K562 (cell line): ENCODE measurements around the gene MAP2. TPM values are rescaled to one million over a fixed set of nuclear protein-coding genes. Genes with fewer than 3 reads are reported as not detected.

ENCODE experiments used
- ATAC-seq: fragments of 200-7000 bp; cut with Tn5 transposase; 3 replicates; pipeline ENCODE4 v1.9.1; 2020; ENCODE audit warnings: moderate library complexity
- BruUV-seq: library from RNA; stranded (reverse); fragments of 400-500 nt; replicated peaks from 2 replicates; lab custom pipeline; 2021; lab: Mats Ljungman, UMichigan
- CTCF ChIA-PET: fragments of 300-600 bp; formaldehyde crosslinking; extraction: SDS; loops from one replicate; lab custom pipeline; 2021; ENCODE audit warnings: low intra/inter-chr PET ratio; lab: Yijun Ruan, JAX
- POLR2A ChIA-PET: fragments of 300-600, 350-650 bp; sonication (Branson Sonifier 250); formaldehyde crosslinking; extraction: SDS; loops from one replicate; lab custom pipeline; 2021; ENCODE audit warnings: antibody characterized with exemption, inconsistent platforms; lab: Yijun Ruan, JAX
- DNase-seq, 4 experiments: peaks; one replicate each; pipeline versions ENCODE4 v3.0.0 to v3.0.0-alpha.2; 2011 to 2018; ENCODE audit warnings: low spot score in 3 of 4, mixed read lengths in 3 of 4; ENCODE audit errors: extremely low read depth in 1 of 4
- FAIRE-seq: peaks from 2 replicates; lab custom pipeline; 2011; peaks lifted over from hg19 to GRCh38; lab: Jason Lieb, UNC
- H2AFZ ChIP-seq: 2 replicates; pipeline ENCODE4 v1.6.0; 2011; ENCODE audit warnings: low read depth, low read length, control low read depth, inconsistent platforms
- H3K27ac ChIP-seq: fragments of 200-600 bp; 3 replicates; pipeline ENCODE4 v1.8.0; 2011; ENCODE audit warnings: low read depth, mild to moderate bottlenecking, control low read depth, inconsistent platforms, low read length, moderate library complexity, mixed read lengths; ENCODE audit errors: extremely low read depth
- H3K27me3 ChIP-seq, 2 experiments: fragments of 300-600 bp in 1 of 2; 2 replicates in 1 of 2; 3 replicates in 1 of 2; pipeline versions ENCODE4 v1.6.0 to v1.8.0; 2011; ENCODE audit warnings: inconsistent platforms in 2 of 2, low read length in 2 of 2, mild to moderate bottlenecking in 1 of 2, mixed read lengths in 1 of 2, moderate library complexity in 1 of 2; ENCODE audit not compliant: control insufficient read depth in 2 of 2, insufficient read depth in 2 of 2
- H3K36me3 ChIP-seq: fragments of 300-600 bp; 3 replicates; pipeline ENCODE4 v1.8.0; 2011; ENCODE audit warnings: mild to moderate bottlenecking, low read length, inconsistent platforms; ENCODE audit not compliant: control insufficient read depth, insufficient read depth
- H3K4me1 ChIP-seq, 2 experiments: fragments of 200-600 bp in 1 of 2; replicated peaks in 1 of 2; 2 replicates in 1 of 2; 3 replicates in 1 of 2; pipeline versions ENCODE4 v1.5.1 to v1.8.0; 2011; ENCODE audit warnings: inconsistent platforms in 2 of 2, low read length in 2 of 2, mild to moderate bottlenecking in 1 of 2, mixed read lengths in 1 of 2, moderate library complexity in 1 of 2; ENCODE audit not compliant: control insufficient read depth in 2 of 2, insufficient read depth in 2 of 2
- H3K4me2 ChIP-seq: 2 replicates; pipeline ENCODE4 v1.6.1; 2011; ENCODE audit warnings: low read length, control low read depth, inconsistent platforms, mixed read lengths; ENCODE audit not compliant: insufficient read depth
- H3K4me3 ChIP-seq: fragments of 200-600 bp; sonication (generic), shearing (Covaris generic); 2 replicates; pipeline ENCODE4 v1.5.1; 2016; ENCODE audit warnings: control low read depth, inconsistent platforms
- H3K79me2 ChIP-seq: fragments of 200-600 bp; 3 replicates; pipeline ENCODE4 v1.8.0; 2011; ENCODE audit warnings: low read length, inconsistent platforms; ENCODE audit not compliant: control insufficient read depth, insufficient read depth
- H3K9ac ChIP-seq, 2 experiments: 2 replicates each; pipeline versions ENCODE4 v1.6.0 to v1.6.1; 2011; ENCODE audit warnings: low read depth in 2 of 2, low read length in 2 of 2, control low read depth in 1 of 2, inconsistent platforms in 1 of 2, mild to moderate bottlenecking in 1 of 2, mixed read lengths in 1 of 2; ENCODE audit not compliant: insufficient read depth in 1 of 2
- H3K9me1 ChIP-seq: one replicate; pipeline ENCODE4 v1.6.0; 2011; ENCODE audit warnings: inconsistent platforms, mild to moderate bottlenecking, low read length, moderate library complexity; ENCODE audit not compliant: control insufficient read depth, insufficient read depth
- H3K9me3 ChIP-seq: replicated peaks from 2 replicates; pipeline ENCODE4 v1.5.1; 2011; ENCODE audit warnings: low read depth, low read length, inconsistent platforms; ENCODE audit not compliant: control insufficient read depth, insufficient read depth
- H4K20me1 ChIP-seq: replicated peaks from 2 replicates; pipeline ENCODE4 v1.6.1; 2011; ENCODE audit warnings: low read length, inconsistent platforms, mixed read lengths; ENCODE audit not compliant: control insufficient read depth, insufficient read depth
- EWSR1 ChIP-seq: fragments of 450-650 bp; IDR thresholded peaks from 2 replicates; pipeline ENCODE4 v1.6.1; 2018; ENCODE audit warnings: borderline replicate concordance, mild to moderate bottlenecking, low read depth, moderate library complexity; ENCODE audit not compliant: partially characterized antibody
- HMGXB4 ChIP-seq: sonication (generic); formaldehyde crosslinking; IDR thresholded peaks from 2 replicates; pipeline ENCODE4 v1.8.1; 2023; ENCODE audit warnings: mild to moderate bottlenecking, missing genetic modification reagents
- HNRNPL ChIP-seq: fragments of 200-400 bp; formaldehyde crosslinking; IDR thresholded peaks from 2 replicates; pipeline ENCODE4 v1.6.1; 2017; ENCODE audit warnings: low read depth, mild to moderate bottlenecking, low read length
- IRF2 ChIP-seq: sonication (generic); formaldehyde crosslinking; IDR thresholded peaks from 2 replicates; pipeline ENCODE4 v1.8.1; 2022; ENCODE audit warnings: mild to moderate bottlenecking, missing genetic modification reagents
- MLX ChIP-seq, 2 experiments: fragments of 450-650 bp in 1 of 2; sonication (generic) in 1 of 2; formaldehyde crosslinking; conservative IDR thresholded peaks; 2 replicates each; pipeline versions ENCODE4 v1.4.0 to v1.8.1; 2020 to 2022; ENCODE audit warnings: mild to moderate bottlenecking in 1 of 2, missing genetic modification reagents in 1 of 2
- PTTG1 ChIP-seq: fragments of 450-650 bp; IDR thresholded peaks from 2 replicates; pipeline ENCODE4 v1.6.1; 2016; ENCODE audit warnings: low read depth, mild to moderate bottlenecking, missing genetic modification characterization, missing compliant biosample characterization
- RERE ChIP-seq: sonication (generic); formaldehyde crosslinking; IDR thresholded peaks from 2 replicates; pipeline ENCODE4 v1.8.0; 2023; ENCODE audit warnings: missing genetic modification reagents, mild to moderate bottlenecking, borderline replicate concordance
- SRSF9 ChIP-seq: fragments of 200-400 bp; formaldehyde crosslinking; IDR thresholded peaks from 2 replicates; pipeline ENCODE4 v1.6.1; 2017; ENCODE audit warnings: low read depth, low read length, borderline replicate concordance
- ZNF395 ChIP-seq: fragments of 200-800 bp; sonication (Bioruptor generic); IDR thresholded peaks from 2 replicates; pipeline ENCODE4 v1.6.1; 2017; ENCODE audit warnings: missing genetic modification characterization, missing compliant biosample characterization
- WGBS: fragments of 100-300 bp; shearing (Covaris generic); methylation state at CpG from one replicate; pipeline ENCODE4 v1.1.6; 2016; ENCODE audit warnings: low coverage, mixed read lengths; ENCODE audit not compliant: insufficient coverage; ENCODE audit errors: missing lambda C conversion rate; 5-methylcytosine and 5-hydroxymethylcytosine counted together
- in situ Hi-C: fragments of 300-500 bp; cut with MboI; formaldehyde crosslinking; loops from 4 replicates; pipeline ENCODE4 v1.15.0; 2018; ENCODE audit warnings: inconsistent platforms, mixed read lengths
- intact Hi-C: fragments of 100-400 bp; cut with micrococcal nuclease; formaldehyde crosslinking; loops from 2 replicates; pipeline ENCODE4 v1.14.2; 2022
- polyA plus RNA-seq, 8 experiments: library from polyadenylated mRNA; depleted of rRNA in 4 of 8; stranded (reverse) in 5 of 8; unstranded in 3 of 8; fragments of >200 nt; fragmentation: Nextera tagmentation in 2 of 8; fragmentation: Illumina TruSeq in 1 of 8; extraction: Ambion mirVana in 2 of 8; extraction: Trizol in 1 of 8; gene quantifications; 2 replicates each; pipeline versions ENCODE4 v1.2.1 to v1.2.3, GENCODE V29; 2011 to 2014; ENCODE audit warnings: inconsistent platforms in 1 of 8, missing spikeins in 1 of 8
- total RNA-seq, 7 experiments: library from RNA; depleted of rRNA in 6 of 7; stranded (reverse); fragments of >200 nt in 6 of 7; fragmentation: Illumina TruSeq in 2 of 7; extraction: Trizol in 2 of 7; gene quantifications; 2 replicates each; pipeline versions ENCODE4 v1.2.1 to v1.2.3, GENCODE V29; 2011 to 2021; ENCODE audit warnings: low replicate concordance in 1 of 7
- TF ChIP-seq, protein P1 (sequence below): fragments of 250-450 bp; sonication (Bioruptor Pico); IDR thresholded peaks from 2 replicates; pipeline ENCODE4 v1.8.0; 2021; ENCODE audit warnings: borderline replicate concordance, mild to moderate bottlenecking, moderate library complexity; ENCODE audit not compliant: poor library complexity, severe bottlenecking

The MAP2 gene
- total and polyA plus RNA-seq, 9 of the 15 experiments (the other 6 are each of a cell fraction or from before 2014, with no cell fraction given), result 0.13 TPM; not detected in 8

DNA sequence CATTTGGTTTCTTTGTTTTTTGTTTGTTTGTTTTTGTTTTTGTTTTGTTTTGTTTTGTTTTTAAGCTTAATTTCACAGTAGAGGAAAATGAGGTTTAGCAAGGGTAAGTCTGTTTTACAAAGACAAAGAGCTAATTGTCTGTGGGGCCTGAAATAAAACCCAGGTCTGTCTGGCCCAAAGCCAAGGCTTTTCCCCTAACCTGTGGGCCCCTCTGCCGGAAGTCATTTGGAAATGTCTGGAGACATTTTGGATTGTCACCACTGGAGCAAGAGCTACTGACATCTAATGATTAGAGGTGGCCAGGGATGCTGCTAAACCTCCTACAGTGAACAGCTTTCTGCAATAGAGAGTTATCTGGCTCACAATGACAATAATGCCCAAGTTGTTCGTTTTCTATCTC lies 167.2 kb downstream of the MAP2 start (continued):
- TF ChIP-seq ZNF395 (CRISPR knock-in tag) (no peak), IRF2 (CRISPR knock-in tag) (no peak), HMGXB4 (CRISPR knock-in tag) (no peak)

GRCh38 chr2:209592106-209592505 lies 168.3 kb downstream of the MAP2 start:
- H3K9ac ChIP-seq, result no peak overlapping the region
- no peaks in the 10 kb centered on the region for H3K9me1 ChIP-seq
- no peak for FAIRE-seq
- intact Hi-C loops, result no loop called here
- no peak for DNase-seq
- no peak overlapping the region for H3K4me3 ChIP-seq
- H3K79me2 ChIP-seq, result no peaks in the 10 kb centered on the region
- no peaks in the 10 kb centered on the region for H3K9me3 ChIP-seq
- no peak overlapping the region for H3K4me2 ChIP-seq
- no peak overlapping the region for H3K27ac ChIP-seq
- ChIA-PET CTCF (no interaction called here), POLR2A (no interaction called here)
- 0% methylated on average over 3 of the region's 3 CpGs for WGBS
- H3K36me3 ChIP-seq, result no peaks in the 10 kb centered on the region
- in situ Hi-C loops, result no loop called here
- no peak for ATAC-seq
- H3K27me3 ChIP-seq, result no peaks in the 10 kb centered on the region
- H3K4me1 ChIP-seq, result no peaks in the 10 kb centered on the region
- no TSS peak for BruUV-seq
- H4K20me1 ChIP-seq, result no peaks in the 10 kb centered on the region
- no peak overlapping the region for H2AFZ ChIP-seq
- TF ChIP-seq HNRNPL, result no peak
- no peak for TF ChIP-seq RERE (CRISPR knock-in tag)
- TF ChIP-seq MLX (CRISPR knock-in tag; conservative IDR thresholded peaks at IDR 0.05), result no peak
- TF ChIP-seq PTTG1 (tag), result no peak
- TF ChIP-seq, protein P1, sequence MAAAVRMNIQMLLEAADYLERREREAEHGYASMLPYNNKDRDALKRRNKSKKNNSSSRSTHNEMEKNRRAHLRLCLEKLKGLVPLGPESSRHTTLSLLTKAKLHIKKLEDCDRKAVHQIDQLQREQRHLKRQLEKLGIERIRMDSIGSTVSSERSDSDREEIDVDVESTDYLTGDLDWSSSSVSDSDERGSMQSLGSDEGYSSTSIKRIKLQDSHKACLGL, result no peak
- no peak for TF ChIP-seq SRSF9
- TF ChIP-seq EWSR1, result no peak
